IMR-90 (cell line): ENCODE results near the gene PAK5. TPM values are rescaled to one million over a fixed set of nuclear protein-coding genes. Genes with fewer than 3 reads are reported as not detected.

ENCODE experiments used
- ATAC-seq: fragments of 200-7000 bp; cut with Tn5 transposase; 2 replicates; pipeline ENCODE4 v1.9.1; 2020; ENCODE audit warnings: low read depth, mild to moderate bottlenecking, moderate library complexity
- BruUV-seq: library from RNA; stranded (reverse); fragments of 400-500 nt; replicated peaks from 2 replicates; lab custom pipeline; 2021; lab: Mats Ljungman, UMichigan
- CTCF ChIA-PET: fragments of 300-600 bp; formaldehyde crosslinking; extraction: SDS; loops from one replicate; lab custom pipeline; 2021; ENCODE audit warnings: antibody characterized with exemption; lab: Yijun Ruan, JAX
- POLR2A ChIA-PET: fragments of 300-600 bp; sonication (Branson Sonifier 250); formaldehyde crosslinking; loops from one replicate; lab custom pipeline; 2022; ENCODE audit warnings: antibody characterized with exemption; ENCODE audit not compliant: unreplicated experiment; lab: Charles Lee
- DNase-seq: peaks from one replicate; pipeline ENCODE4 v3.0.0; 2013
- H2AFZ ChIP-seq: replicated peaks from 2 replicates; pipeline ENCODE3; 2013; ENCODE audit warnings: low read length, mild to moderate bottlenecking; ENCODE audit not compliant: poor library complexity
- H2AK5ac ChIP-seq: 2 replicates; pipeline ENCODE4 v1.6.1; 2013; ENCODE audit warnings: low read depth, low read length, inconsistent platforms
- H2AK9ac ChIP-seq: replicated peaks from 2 replicates; pipeline ENCODE3; 2013; ENCODE audit warnings: mild to moderate bottlenecking, low read depth, low read length, moderate library complexity; ENCODE audit not compliant: poor library complexity
- H2BK120ac ChIP-seq: 2 replicates; pipeline ENCODE4 v1.6.1; 2013; ENCODE audit warnings: low read depth, low read length, inconsistent platforms
- H2BK15ac ChIP-seq: 3 replicates; pipeline ENCODE4 v1.6.1; 2013; ENCODE audit warnings: low read depth, low read length, inconsistent platforms
- H2BK20ac ChIP-seq: 2 replicates; pipeline ENCODE4 v1.6.1; 2013; ENCODE audit warnings: low read depth, mild to moderate bottlenecking, inconsistent platforms, low read length, moderate library complexity
- H2BK5ac ChIP-seq: 2 replicates; pipeline ENCODE4 v1.6.1; 2013; ENCODE audit warnings: mild to moderate bottlenecking, low read depth, low read length, inconsistent platforms; ENCODE audit not compliant: poor library complexity, severe bottlenecking
- H3K14ac ChIP-seq: replicated peaks from 2 replicates; pipeline ENCODE4 v1.6.1; 2013; ENCODE audit warnings: low read depth, low read length, inconsistent platforms
- H3K18ac ChIP-seq: 2 replicates; pipeline ENCODE4 v1.6.1; 2013; ENCODE audit warnings: low read depth, low read length, control low read depth
- H3K23ac ChIP-seq: 2 replicates; pipeline ENCODE4 v1.6.1; 2013; ENCODE audit warnings: low read depth, low read length, inconsistent platforms
- H3K27ac ChIP-seq: 2 replicates; pipeline ENCODE4 v1.5.1; 2013; ENCODE audit warnings: mild to moderate bottlenecking, control low read depth, low read length; ENCODE audit not compliant: insufficient read depth
- H3K27me3 ChIP-seq: 2 replicates; pipeline ENCODE4 v1.6.1; 2013; ENCODE audit warnings: low read length; ENCODE audit not compliant: control insufficient read depth, insufficient read depth
- H3K36me3 ChIP-seq: 2 replicates; pipeline ENCODE4 v1.6.1; 2013; ENCODE audit warnings: low read length, mixed read lengths; ENCODE audit not compliant: control insufficient read depth, insufficient read depth
- H3K4ac ChIP-seq: 2 replicates; pipeline ENCODE4 v1.6.1; 2013; ENCODE audit warnings: low read depth, low read length, inconsistent platforms
- H3K4me1 ChIP-seq: 2 replicates; pipeline ENCODE4 v1.6.1; 2013; ENCODE audit warnings: low read length, mixed read lengths; ENCODE audit not compliant: control insufficient read depth, insufficient read depth
- H3K4me2 ChIP-seq: 2 replicates; pipeline ENCODE4 v1.6.1; 2013; ENCODE audit warnings: low read depth, mild to moderate bottlenecking, control low read depth, low read length, moderate library complexity
- H3K4me3 ChIP-seq: 2 replicates; pipeline ENCODE4 v1.5.1; 2013; ENCODE audit warnings: low read depth, mild to moderate bottlenecking, control low read depth, low read length, moderate library complexity; ENCODE audit not compliant: insufficient read depth
- H3K56ac ChIP-seq: 2 replicates; pipeline ENCODE4 v1.6.1; 2013; ENCODE audit warnings: low read length, inconsistent platforms; ENCODE audit not compliant: insufficient read depth; ENCODE audit errors: extremely low read depth
- H3K79me1 ChIP-seq, 2 experiments: 2 replicates each; pipeline ENCODE4 v1.6.1; 2013; ENCODE audit warnings: low read length in 2 of 2, inconsistent platforms in 1 of 2, low read depth in 1 of 2
- H3K9ac ChIP-seq: 2 replicates; pipeline ENCODE4 v1.6.1; 2013; ENCODE audit warnings: low read depth, low read length, control low read depth
- H3K9me1 ChIP-seq: 2 replicates; pipeline ENCODE4 v1.6.1; 2013; ENCODE audit warnings: low read length, inconsistent platforms; ENCODE audit not compliant: insufficient read depth
- H3K9me3 ChIP-seq: 2 replicates; pipeline ENCODE4 v1.6.1; 2013; ENCODE audit warnings: low read length; ENCODE audit not compliant: control insufficient read depth, insufficient read depth
- H4K20me1 ChIP-seq: 2 replicates; pipeline ENCODE4 v1.6.1; 2013; ENCODE audit warnings: low read length, inconsistent platforms; ENCODE audit not compliant: insufficient read depth
- H4K5ac ChIP-seq: 2 replicates; pipeline ENCODE4 v1.6.1; 2013; ENCODE audit warnings: mild to moderate bottlenecking, low read depth, low read length, control low read depth
- H4K8ac ChIP-seq, 2 experiments: 2 replicates each; pipeline ENCODE4 v1.6.1; 2013; ENCODE audit warnings: low read depth in 2 of 2, low read length in 2 of 2, control low read depth in 1 of 2, inconsistent platforms in 1 of 2
- H4K91ac ChIP-seq: 2 replicates; pipeline ENCODE4 v1.6.1; 2013; ENCODE audit warnings: low read depth, low read length, inconsistent platforms; ENCODE audit not compliant: insufficient read depth
- BHLHE40 ChIP-seq: fragments of 150-350 bp; IDR thresholded peaks from 2 replicates; pipeline ENCODE4 v1.6.1; 2016; ENCODE audit warnings: mild to moderate bottlenecking, low read depth, low read length
- CEBPB ChIP-seq: IDR thresholded peaks from 2 replicates; pipeline ENCODE4 v1.6.1; 2012; ENCODE audit warnings: low read depth, low read length, improper control_type of control experiment
- CHD1 ChIP-seq: IDR thresholded peaks from 2 replicates; pipeline ENCODE4 v1.6.1; 2012; ENCODE audit warnings: low read depth, low read length, improper control_type of control experiment
- ELK1 ChIP-seq: fragments of 150-350 bp; IDR thresholded peaks from 2 replicates; pipeline ENCODE4 v1.6.1; 2016; ENCODE audit warnings: low read depth, mild to moderate bottlenecking, low read length, moderate library complexity, borderline replicate concordance
- FOS ChIP-seq: fragments of 150-350 bp; IDR thresholded peaks from 2 replicates; pipeline ENCODE4 v1.6.1; 2016; ENCODE audit warnings: low read depth, low read length
- MAFK ChIP-seq: IDR thresholded peaks from 2 replicates; pipeline ENCODE4 v1.6.1; 2012; ENCODE audit warnings: low read depth, low read length, improper control_type of control experiment
- MAZ ChIP-seq: IDR thresholded peaks from 2 replicates; pipeline ENCODE4 v1.6.1; 2012; ENCODE audit warnings: low read depth, mild to moderate bottlenecking, low read length, improper control_type of control experiment, moderate library complexity, borderline replicate concordance
- MXI1 ChIP-seq: IDR thresholded peaks from 2 replicates; pipeline ENCODE4 v1.6.1; 2012; ENCODE audit warnings: low read depth, mild to moderate bottlenecking, low read length, moderate library complexity, borderline replicate concordance
- NFE2L2 ChIP-seq: fragments of 150-350 bp; IDR thresholded peaks from 2 replicates; pipeline ENCODE4 v1.6.1; 2016; ENCODE audit warnings: low read depth, mild to moderate bottlenecking, low read length
- POLR2A ChIP-seq: IDR thresholded peaks from 2 replicates; pipeline ENCODE4 v1.6.1; 2012; ENCODE audit warnings: mild to moderate bottlenecking, low read depth, low read length
- RAD21 ChIP-seq: IDR thresholded peaks from 2 replicates; pipeline ENCODE4 v1.6.1; 2012; ENCODE audit warnings: low read length, improper control_type of control experiment
- RCOR1 ChIP-seq: IDR thresholded peaks from 2 replicates; pipeline ENCODE4 v1.6.1; 2012; ENCODE audit warnings: mild to moderate bottlenecking, low read length, improper control_type of control experiment; ENCODE audit not compliant: insufficient replicate concordance
- RFX5 ChIP-seq: IDR thresholded peaks from 2 replicates; pipeline ENCODE4 v1.8.0; 2012; ENCODE audit warnings: low read depth, mild to moderate bottlenecking, low read length, moderate library complexity
- SMC3 ChIP-seq: fragments of 150-350 bp; IDR thresholded peaks from 2 replicates; pipeline ENCODE4 v1.6.1; 2016; ENCODE audit warnings: low read depth, mild to moderate bottlenecking, antibody characterized with exemption, low read length, moderate library complexity
- USF2 ChIP-seq: fragments of 150-350 bp; IDR thresholded peaks from 2 replicates; pipeline ENCODE4 v1.6.1; 2017; ENCODE audit warnings: mild to moderate bottlenecking, antibody characterized with exemption, low read length, low read depth
- WGBS, 2 experiments: methylation state at CpG; one replicate each; pipeline versions ENCODE4 v1.1.5 to v1.1.7; 2013; ENCODE audit warnings: missing lambda C conversion rate in 2 of 2; ENCODE audit not compliant: insufficient read length in 1 of 2; ENCODE audit errors: extremely low coverage in 2 of 2; 5-methylcytosine and 5-hydroxymethylcytosine counted together
- dilution Hi-C: fragments of 300-500 bp; cut with HindIII; formaldehyde crosslinking; loops from one replicate; pipeline ENCODE4 v1.14.3; 2018; ENCODE audit warnings: low sequenced_read_pairs; ENCODE audit not compliant: unreplicated experiment
- in situ Hi-C: fragments of 300-500 bp; cut with MboI; formaldehyde crosslinking; loops from 3 replicates; pipeline ENCODE4 v1.14.3; 2019; ENCODE audit warnings: low sequenced_read_pairs, inconsistent platforms, mixed read lengths
- intact Hi-C: fragments of 100-400 bp; cut with micrococcal nuclease; formaldehyde crosslinking; loops from 2 replicates; pipeline ENCODE4 v1.10.0; 2022
- polyA plus RNA-seq, 3 experiments: library from polyadenylated mRNA; depleted of rRNA; stranded (reverse); fragments of >200 nt; gene quantifications; 2 replicates each; pipeline ENCODE4 v1.2.3, GENCODE V29; 2012; ENCODE audit warnings: low replicate concordance in 1 of 3
- total RNA-seq: library from RNA; depleted of rRNA; stranded (reverse); fragments of >200 nt; gene quantifications from 2 replicates; pipeline ENCODE4 v1.2.3, GENCODE V29; 2012
- TF ChIP-seq, protein P1 (sequence below): conservative IDR thresholded peaks from 2 replicates; pipeline ENCODE4 v1.5.1; 2012; ENCODE audit warnings: mild to moderate bottlenecking, low read depth, low read length, improper control_type of control experiment

Gene PAK5
- total and polyA plus RNA-seq, 2 of the 4 experiments (the other 2 are of a cell fraction), result not detected

- no peak overlapping the region for H3K23ac ChIP-seq
- ChIA-PET CTCF (no interaction called here), POLR2A (no interaction called here)
- H3K9me3 ChIP-seq, result no peaks in the 10 kb centered on the region
- H3K14ac ChIP-seq, result no peak overlapping the region
- H3K27me3 ChIP-seq, result no peaks in the 10 kb centered on the region
- no TSS peak for BruUV-seq
- no peaks in the 10 kb centered on the region for H3K9me1 ChIP-seq
- dilution Hi-C loops, result no loop called here
- no peak overlapping the region for H4K8ac ChIP-seq
- TF ChIP-seq RAD21 (no peak), CHD1 (no peak), POLR2A (no peak), NFE2L2 (no peak), ELK1 (no peak), BHLHE40 (no peak), SMC3 (no peak), USF2 (no peak), MXI1 (no peak), CEBPB (no peak), RFX5 (no peak), FOS (no peak), RCOR1 (no peak), MAZ (no peak), MAFK (no peak)
- TF ChIP-seq, protein P1, sequence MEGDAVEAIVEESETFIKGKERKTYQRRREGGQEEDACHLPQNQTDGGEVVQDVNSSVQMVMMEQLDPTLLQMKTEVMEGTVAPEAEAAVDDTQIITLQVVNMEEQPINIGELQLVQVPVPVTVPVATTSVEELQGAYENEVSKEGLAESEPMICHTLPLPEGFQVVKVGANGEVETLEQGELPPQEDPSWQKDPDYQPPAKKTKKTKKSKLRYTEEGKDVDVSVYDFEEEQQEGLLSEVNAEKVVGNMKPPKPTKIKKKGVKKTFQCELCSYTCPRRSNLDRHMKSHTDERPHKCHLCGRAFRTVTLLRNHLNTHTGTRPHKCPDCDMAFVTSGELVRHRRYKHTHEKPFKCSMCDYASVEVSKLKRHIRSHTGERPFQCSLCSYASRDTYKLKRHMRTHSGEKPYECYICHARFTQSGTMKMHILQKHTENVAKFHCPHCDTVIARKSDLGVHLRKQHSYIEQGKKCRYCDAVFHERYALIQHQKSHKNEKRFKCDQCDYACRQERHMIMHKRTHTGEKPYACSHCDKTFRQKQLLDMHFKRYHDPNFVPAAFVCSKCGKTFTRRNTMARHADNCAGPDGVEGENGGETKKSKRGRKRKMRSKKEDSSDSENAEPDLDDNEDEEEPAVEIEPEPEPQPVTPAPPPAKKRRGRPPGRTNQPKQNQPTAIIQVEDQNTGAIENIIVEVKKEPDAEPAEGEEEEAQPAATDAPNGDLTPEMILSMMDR, result no peak
- no peak overlapping the region for H2AFZ ChIP-seq
- no peak overlapping the region for H2AK9ac ChIP-seq
- no peaks in the 10 kb centered on the region for H3K79me1 ChIP-seq
- no peak overlapping the region for H2AK5ac ChIP-seq
- ATAC-seq (no peak), DNase-seq (no peak)
- no peak overlapping the region for H2BK15ac ChIP-seq
- no peak overlapping the region for H2BK5ac ChIP-seq
- H3K4me1 ChIP-seq, result no peaks in the 10 kb centered on the region
- H3K4me3 ChIP-seq, result no peak overlapping the region
- H3K27ac ChIP-seq, result no peak overlapping the region
- H2BK120ac ChIP-seq, result no peak overlapping the region
- H2BK20ac ChIP-seq, result no peak overlapping the region
- no peak overlapping the region for H3K9ac ChIP-seq
- in situ Hi-C loops, result loop anchor here (25.0 kb wide), 1 partner anchor 100 kb away; no protein-coding TSS in a partner anchor
- H4K91ac ChIP-seq, result no peak overlapping the region
- H3K18ac ChIP-seq, result no peak overlapping the region
- no peak overlapping the region for H3K4me2 ChIP-seq
- H3K4ac ChIP-seq, result no peak overlapping the region
- H3K36me3 ChIP-seq, result no peaks in the 10 kb centered on the region
- no peak overlapping the region for H4K5ac ChIP-seq
- H4K20me1 ChIP-seq, result no peaks in the 10 kb centered on the region
- no CpG with 5 or more reads among the region's 2 CpGs for WGBS, 2 experiments
- no peak overlapping the region for H3K56ac ChIP-seq
- intact Hi-C loops, result no loop called here
These were observed 127.0 kb downstream of the PAK5 start for GRCh38 chr20:9711872-9712271.
